AG08396 (cell line): ENCODE data around the gene ENO1.
"Not testable (repeated sequence)": the region's sequence is repeated elsewhere in the genome, so short reads cannot be mapped to it uniquely, and the experiment has no call there.

Source experiments
- DNase-seq: peaks from one replicate; pipeline ENCODE4 v3.0.0; 2012; ENCODE audit warnings: low spot score, mixed read lengths

Gene ENO1

GRCh38 chr1:8878448-8878697 is at the start of gene ENO1:
ENO1 (minus strand) TSS chr1:8878686; CDS start chr1:8874908, 3,778 bp downstream.
- DNase-seq = no peak

GRCh38 chr1:8926707-8927694 is 48.5 kb upstream of the ENO1 start:
- DNase-seq = no peak

GRCh38 chr1:8925960-8926359 is 47.5 kb upstream of the ENO1 start:
- DNase-seq = no peak

GRCh38 chr1:8925406-8925805 is 46.9 kb upstream of the ENO1 start:
- no peak for DNase-seq

- DNase-seq = no peak
These were observed 44.5 kb upstream of the ENO1 start for GRCh38 chr1:8922962-8923361.

- DNase-seq = not testable (repeated sequence)
These were observed 39.0 kb upstream of the ENO1 start for GRCh38 chr1:8917536-8917935.

GRCh38 chr1:8915446-8915845 is 37.0 kb upstream of the ENO1 start:
- DNase-seq = no peak

GRCh38 chr1:8914466-8914865 is 36.0 kb upstream of the ENO1 start:
- no peak for DNase-seq

GRCh38 chr1:8913457-8913856 is 35.0 kb upstream of the ENO1 start:
- DNase-seq = no peak

GRCh38 chr1:8911416-8912309 is 33.2 kb upstream of the ENO1 start:
- no peak for DNase-seq

GRCh38 chr1:8910914-8911313 is 32.4 kb upstream of the ENO1 start:
- no peak for DNase-seq

GRCh38 chr1:8910331-8910730 is 31.8 kb upstream of the ENO1 start:
- DNase-seq = no peak

- no peak for DNase-seq
These were observed 30.1 kb upstream of the ENO1 start for GRCh38 chr1:8908388-8909151.

- DNase-seq = no peak
These were observed 27.2 kb upstream of the ENO1 start for GRCh38 chr1:8905582-8906191.

GRCh38 chr1:8903908-8904650 is 25.6 kb upstream of the ENO1 start:
- DNase-seq = peak; percentile 91

GRCh38 chr1:8903410-8903809 is 24.9 kb upstream of the ENO1 start:
- DNase-seq = no peak

- peak; percentile 47 for DNase-seq
These were observed 24.3 kb upstream of the ENO1 start for GRCh38 chr1:8902765-8903164.

GRCh38 chr1:8900684-8901083 is 22.2 kb upstream of the ENO1 start:
- not testable (repeated sequence) for DNase-seq

GRCh38 chr1:8899046-8899445 is 20.6 kb upstream of the ENO1 start:
- DNase-seq = no peak

- DNase-seq = not testable (repeated sequence)
These were observed 19.9 kb upstream of the ENO1 start for GRCh38 chr1:8898418-8898817.

- DNase-seq = not testable (repeated sequence)
These were observed 19.0 kb upstream of the ENO1 start for GRCh38 chr1:8897505-8897904.
